ENCODE measurements around the gene POLRMT.
"Not testable (repeated sequence)": the region's sequence is repeated elsewhere in the genome, so short reads cannot be mapped to it uniquely, and the experiment has no call there.

The POLRMT gene

DNA sequence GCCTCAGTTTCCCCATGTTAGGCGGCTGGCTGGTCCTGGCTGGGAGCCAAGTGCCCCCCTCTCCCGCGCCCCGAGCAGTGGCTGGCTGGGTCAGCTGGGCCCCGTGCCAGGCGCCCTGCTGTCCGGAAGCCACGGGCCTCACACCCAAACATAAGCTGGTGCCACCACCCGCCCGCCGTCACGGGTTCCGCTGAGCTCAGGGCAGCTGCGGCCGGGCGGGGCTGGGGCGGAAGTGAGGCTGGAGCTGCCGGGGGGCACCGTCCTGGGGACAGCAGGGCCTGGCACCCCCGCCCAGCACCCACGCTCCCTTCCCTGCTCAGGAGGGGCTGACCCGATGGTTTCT lies 24.4 kb downstream of the POLRMT start:
- no peak for DNase-seq

DNA sequence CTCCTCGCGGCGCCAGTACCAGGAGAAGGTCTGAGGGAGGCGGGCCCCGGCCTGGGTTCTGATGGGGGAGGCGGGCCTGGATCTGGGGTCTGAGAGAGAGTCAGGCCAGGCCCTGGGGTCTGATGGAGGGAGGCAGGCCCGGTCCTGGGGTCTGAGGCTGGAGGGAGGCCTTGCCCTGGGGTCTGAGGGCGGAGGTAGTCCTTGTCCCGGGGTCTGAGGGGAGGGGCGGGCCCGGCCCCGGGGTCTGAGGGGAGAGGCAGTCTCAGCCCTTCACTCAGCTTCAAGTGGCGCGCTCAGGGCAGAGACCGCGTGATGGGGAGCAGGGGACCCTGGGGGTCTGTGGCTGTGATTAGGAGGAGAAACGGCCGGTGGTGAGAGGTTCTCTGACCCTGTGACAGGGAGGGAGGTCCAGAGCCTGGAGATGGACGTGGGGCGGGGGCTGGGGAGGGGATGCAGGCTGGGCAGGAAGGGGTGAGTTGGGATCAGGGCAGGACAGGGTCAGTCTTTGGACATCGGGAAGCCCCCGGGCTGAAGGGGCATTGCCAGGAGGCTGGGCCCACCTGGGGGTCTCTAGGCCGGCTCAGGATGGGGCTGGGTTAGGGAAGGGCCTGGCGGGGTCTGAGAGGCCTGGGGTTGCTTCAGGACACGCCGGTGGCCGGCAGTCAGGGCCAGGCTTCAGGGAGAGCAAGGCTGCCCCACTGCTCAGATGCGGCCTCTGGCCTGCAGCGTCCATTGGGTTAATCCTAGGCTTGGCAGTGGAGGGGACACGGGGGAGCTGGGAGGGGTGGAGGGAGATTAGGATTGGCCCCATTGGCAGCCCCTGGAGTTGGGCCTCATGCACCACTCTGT lies 25.0 kb downstream of the POLRMT start:
- no peak for DNase-seq

DNA sequence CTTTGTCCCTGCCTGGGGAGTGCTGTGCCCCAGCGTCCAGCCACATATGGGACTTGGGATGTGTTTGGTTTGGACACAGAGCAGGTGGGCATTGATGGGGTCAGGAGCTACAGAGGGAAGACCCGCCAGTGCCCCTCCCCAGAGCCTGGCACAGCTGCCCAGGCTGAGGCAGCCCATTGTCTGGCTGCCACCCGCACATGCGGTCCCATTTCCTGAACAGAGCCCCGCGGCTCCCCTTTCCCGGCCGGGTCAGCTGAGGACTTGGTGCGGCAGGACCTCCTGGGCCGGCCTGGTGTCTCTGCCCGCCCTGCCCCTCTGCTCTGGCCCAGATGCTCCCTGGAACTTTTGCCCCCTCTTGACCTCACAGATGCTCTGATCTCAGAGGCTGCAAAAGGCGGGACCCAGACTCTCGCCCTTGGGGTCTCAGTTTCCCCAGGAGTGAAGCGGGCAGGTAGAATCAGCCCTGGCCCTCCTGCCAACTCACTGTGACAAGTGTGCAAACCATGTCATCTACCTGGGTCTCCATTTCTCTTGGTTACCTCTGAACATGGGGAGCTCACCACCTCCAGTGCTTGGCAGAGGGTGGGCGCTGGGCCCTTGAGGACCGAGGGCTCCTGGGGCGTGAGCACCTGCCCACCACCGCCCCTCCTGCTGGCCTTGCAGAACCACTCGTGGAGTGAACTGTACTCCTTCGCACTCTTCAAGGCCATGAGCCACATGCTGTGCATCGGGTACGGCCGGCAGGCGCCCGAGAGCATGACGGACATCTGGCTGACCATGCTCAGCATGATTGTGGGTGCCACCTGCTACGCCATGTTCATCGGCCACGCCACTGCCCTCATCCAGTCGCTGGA lies 25.8 kb downstream of the POLRMT start:
- DNase-seq, result no peak

DNA sequence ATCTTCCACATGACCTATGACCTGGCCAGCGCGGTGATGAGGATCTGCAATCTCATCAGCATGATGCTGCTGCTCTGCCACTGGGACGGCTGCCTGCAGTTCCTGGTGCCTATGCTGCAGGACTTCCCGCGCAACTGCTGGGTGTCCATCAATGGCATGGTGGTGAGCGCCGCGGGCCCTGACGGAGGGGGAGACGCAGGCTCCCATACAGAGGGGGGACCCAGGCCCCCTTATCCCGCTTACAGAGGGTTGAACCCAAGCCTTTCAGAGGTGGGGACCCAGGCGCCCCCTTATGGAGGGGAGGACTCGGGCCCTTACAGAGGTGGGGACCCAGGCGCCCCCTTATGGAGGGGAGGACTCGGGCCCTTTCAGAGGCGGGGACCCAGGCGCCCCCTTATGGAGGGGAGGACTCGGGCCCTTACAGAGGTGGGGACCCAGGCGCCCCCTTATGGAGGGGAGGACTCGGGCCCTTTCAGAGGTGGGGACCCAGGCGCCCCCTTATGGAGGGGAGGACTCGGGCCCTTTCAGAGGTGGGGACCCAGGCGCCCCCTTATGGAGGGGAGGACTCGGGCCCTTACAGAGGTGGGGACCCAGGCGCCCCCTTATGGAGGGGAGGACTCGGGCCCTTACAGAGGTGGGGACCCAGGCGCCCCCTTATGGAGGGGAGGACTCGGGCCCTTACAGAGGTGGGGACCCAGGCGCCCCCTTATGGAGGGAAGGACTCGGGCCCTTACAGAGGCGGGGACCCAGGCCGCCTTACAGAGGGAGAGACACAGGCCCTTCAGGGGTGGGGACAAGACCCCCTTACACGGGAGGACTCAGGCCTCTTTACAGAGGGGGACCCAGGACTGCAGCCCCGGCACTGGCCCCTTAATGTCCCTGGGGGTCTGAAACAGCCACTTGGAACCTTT lies 28.0 kb downstream of the POLRMT start:
- peak; percentile 57 for DNase-seq

DNA sequence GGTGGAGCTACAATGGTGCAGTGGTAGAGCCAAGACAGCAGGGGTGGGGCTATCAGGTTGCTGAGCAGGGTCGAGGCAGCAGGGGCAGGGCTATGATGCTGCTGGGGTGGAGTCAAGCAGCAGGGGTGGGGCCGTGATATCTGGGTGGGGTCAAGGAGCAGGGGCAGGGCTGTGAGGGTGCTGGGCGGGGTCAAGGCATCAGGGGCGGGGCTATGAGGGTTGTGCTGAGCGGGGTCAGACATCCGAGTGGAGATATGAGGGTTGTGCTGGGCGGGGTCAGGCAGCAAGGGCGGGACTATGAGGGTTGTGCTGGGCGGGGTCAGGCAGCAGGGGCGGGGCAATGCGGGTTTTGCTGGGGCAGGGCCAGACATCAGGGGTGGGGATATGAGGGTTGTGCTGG lies 29.0 kb downstream of the POLRMT start:
- peak; percentile 60 for DNase-seq

DNA sequence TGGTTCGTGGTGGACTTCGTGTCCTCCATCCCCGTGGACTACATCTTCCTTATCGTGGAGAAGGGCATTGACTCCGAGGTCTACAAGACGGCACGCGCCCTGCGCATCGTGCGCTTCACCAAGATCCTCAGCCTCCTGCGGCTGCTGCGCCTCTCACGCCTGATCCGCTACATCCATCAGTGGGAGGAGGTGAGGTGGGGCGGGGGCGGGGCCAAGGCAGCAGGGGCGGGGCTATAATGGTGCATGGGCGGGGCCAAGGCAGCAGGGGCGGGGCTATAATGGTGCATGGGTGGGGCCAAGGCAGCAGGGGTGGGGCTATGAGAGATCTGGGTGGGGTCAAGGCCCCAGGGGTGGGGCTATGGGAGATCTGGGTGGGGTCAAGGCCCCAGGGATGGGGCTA lies 29.6 kb downstream of the POLRMT start:
- DNase-seq, result not testable (repeated sequence)

DNA sequence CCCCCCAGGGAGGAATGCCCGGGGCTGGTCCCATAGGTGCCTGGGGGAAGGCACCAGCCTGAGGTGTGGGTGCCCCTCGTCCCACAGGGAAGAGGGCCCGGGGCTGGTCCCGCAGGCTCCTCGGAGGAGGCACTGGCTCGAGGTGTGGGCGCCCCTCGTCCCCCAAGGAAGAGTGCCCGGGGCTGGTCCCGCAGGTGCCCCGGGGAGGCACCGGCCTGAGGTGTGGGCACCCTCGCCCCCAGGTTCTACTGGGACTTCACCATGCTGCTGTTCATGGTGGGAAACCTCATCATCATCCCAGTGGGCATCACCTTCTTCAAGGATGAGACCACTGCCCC lies 30.1 kb downstream of the POLRMT start:
- DNase-seq, result not testable (repeated sequence)

DNA sequence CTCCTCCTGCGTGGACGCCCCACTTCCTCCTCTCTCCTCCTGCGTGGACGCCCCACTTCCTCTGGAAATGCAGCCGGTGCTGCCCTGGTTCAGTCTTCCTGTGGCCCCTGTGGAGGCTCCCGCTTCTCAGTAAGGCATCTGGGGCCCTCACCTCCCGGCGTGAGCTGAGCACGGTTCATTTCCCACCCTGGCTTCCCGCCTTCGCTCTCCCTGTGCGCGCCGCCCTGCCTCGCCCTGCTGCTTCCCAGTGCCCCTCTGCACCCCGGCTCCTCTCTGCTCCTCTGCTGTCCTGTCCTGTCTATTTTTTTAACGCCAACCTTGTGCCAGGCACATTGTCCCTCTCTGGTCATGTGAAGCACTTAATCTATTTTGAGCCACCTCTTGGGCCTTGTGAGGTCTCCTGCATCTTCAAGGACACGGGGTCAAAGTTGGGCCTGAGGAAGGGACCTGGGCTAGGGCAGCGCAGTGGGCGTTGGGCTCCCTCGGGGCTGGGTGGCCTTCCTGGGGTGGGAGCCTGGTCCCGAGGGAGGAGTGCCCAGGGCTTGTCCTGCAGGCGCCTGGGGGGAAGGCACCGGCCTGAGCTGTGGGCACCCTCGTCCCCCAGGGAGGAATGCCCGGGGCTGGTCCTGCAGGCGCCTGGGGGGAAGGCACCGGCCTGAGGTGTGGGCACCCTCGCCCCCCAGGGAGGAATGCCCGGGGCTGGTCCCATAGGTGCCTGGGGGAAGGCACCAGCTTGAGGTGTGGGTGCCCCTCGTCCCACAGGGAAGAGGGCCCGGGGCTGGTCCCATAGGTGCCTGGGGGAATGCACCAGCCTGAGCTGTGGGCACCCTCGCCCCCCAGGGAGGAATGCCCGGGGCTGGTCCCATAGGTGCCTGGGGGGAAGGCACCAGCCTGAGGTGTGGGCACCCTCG lies 30.7 kb downstream of the POLRMT start:
- no peak for DNase-seq

DNA sequence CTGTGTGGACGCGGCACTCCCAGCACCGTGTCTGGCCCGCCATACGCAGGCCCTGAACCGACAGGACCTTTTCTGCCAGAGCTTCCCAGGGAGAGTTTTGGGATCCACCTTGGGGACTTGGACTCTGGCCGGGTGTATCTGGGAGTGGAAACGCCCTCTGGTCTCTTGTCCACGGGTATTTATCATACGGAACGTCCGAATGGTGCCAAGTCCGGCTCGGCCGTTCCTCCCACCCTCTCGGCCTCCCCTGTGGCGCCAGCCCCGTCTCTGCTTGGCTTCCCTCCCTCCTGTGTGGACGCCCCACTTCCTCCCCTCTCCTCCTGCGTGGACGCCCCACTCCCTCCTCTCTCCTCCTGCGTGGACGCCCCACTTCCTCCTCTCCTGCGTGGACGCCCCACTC lies 31.5 kb downstream of the POLRMT start:
- no peak for DNase-seq

DNA sequence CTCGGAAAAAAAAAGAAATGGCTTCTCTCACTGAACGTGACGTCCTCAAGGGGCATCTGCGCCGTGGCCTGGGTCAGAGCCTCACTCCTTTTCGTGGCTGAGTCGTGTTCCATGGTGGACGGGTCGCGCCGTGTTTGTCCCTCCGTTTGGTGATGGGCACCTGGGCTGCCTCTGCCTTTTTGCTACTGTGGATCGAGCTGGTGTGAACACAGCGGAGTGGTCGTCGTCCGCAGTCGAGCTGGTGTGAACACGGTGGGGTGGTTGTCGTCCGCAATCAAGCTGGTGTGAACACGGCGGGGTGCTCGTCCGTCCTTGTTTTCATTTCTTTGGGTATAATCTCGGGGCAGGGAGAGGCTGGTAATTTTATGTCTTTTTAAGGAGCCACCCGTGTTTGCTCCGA lies 32.0 kb downstream of the POLRMT start:
- DNase-seq, result no peak

DNA sequence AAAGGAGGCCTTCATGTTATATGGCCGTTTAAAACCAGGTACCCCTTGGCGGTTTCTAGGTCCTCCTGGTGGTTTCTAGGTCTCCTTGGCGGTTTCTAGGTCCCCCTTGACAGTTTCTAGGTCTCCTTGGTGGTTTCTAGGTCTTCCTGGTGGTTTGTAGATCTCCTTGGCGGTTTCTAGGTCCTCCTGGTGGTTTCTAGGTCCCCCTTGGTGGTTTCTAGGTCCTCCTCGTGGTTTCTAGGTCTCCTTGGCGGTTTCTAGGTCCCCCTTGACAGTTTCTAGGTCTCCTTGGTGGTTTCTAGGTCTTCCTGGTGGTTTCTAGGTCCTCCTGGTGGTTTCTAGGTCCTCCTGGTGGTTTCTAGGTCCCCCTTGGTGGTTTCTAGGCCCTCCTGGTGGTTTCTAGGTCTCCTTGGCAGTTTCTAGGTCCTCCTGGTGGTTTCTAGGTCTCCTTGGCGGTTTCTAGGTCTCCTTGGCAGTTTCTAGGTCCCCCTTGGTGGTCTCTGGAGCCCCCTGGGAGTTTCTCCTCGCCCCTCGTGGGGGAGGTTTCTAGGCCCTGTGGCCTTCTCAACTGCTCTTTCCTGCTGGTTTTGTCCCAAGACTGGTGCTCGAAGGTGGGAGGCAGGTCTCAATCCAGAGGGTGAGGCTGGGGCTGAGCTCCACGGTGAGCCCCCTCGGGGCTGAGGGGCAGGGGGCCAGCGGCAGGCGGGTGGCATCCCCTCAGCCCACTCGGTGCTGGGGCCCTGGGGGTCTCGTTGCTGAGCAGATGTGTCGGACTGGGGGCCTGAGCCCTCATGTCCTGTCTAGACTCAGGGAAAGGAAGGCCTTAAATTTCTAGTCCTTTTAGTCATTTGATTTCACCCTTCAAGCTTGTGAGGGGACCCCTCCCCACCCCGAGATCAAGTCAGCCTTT lies 35.7 kb downstream of the POLRMT start:
- DNase-seq, result no peak

DNA sequence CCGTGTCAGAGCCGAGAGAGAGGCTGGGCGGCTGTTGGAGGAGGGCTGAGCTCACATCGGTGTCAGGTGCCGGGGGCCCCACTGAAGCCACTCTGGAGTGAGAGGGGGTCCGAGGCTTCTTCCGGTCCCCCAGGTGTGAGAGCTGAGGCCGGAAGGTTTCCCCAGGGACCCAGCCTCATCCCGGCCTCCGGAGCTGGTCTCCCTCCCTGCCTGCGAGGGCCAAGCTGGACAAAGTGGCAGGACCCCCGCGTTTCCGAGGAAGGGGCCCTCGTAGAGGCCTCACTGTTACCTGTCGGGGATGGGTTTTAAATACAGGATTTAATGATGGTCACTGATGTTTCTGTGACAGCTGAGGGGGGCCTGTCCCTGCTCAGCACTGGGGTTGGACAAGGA lies 37.1 kb downstream of the POLRMT start:
- DNase-seq, result no peak

DNA sequence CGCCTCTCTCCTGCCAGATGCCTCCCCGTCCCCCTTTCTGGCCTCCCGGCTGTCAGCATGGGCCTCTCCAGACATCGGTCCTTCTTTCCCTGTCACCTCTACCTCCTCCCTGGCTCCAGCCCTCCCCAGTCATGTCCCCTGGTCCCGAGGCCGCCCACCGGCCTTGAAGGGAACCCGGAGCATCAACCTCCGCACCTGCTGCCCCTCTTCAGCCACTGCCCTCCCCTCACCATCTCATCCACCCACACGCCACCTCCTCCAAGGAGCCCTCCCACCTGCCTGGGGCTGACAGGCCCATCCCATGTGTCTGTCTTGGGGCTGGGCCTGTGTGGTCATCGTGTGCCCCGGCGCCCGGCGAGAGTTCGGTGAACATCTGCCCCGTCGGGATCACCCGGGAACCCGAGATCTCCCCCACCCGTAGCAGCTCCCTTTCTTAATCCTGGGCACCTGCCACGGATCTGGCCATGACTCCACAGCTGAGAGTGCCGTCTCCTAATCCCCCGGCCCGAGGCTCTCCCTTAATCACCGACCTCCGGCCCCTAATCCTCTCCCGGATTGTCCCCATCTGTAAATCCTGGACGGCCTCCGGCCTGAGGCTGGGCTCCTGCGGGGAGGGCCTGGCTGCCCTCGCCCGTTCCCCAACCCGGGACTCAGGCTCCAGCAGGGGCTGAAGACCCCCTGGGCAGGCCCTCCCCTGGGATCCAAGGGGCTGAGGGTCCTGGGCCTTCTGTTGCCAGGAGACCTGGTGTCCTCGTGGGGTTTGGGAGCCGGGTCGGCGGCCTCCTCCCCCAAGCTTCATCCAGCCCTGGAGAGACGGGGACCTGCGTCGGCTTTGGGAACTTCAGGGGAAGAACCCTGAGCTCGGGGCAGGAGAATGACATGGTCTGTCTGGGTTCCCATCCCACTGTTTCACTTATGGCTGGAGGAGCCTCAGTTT lies 37.7 kb downstream of the POLRMT start:
- no peak for DNase-seq

DNA sequence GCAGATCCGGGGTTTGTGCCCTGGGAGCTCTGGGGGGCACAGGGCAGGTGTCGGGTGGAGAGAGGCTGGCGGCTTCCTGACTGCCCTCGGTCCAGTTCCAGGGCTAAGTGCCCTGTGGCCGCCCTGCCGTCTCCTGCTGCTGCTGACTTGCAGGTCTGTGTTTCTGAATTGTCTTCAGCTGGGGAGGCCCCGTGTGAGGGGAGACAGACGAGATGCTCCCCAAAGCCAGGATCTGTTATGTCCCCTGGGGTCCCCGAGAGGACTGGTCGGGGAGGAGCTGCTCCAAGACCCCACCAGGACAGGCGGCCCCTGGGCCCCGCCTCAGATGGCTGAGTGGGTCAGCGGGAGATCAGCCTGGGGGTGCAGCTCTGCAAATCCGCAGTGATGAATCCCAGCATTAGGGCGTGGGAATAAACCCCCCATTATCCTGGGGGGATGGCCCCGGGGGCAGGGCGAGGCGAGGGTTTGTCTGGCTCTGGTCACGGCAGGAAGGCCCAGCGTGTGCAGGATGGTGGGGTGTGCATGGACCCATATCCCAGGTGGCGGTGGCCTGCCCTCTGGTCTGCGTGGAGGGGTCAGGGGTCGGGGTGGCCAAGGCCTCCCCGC lies 39.0 kb downstream of the POLRMT start:
- DNase-seq, result no peak

DNA sequence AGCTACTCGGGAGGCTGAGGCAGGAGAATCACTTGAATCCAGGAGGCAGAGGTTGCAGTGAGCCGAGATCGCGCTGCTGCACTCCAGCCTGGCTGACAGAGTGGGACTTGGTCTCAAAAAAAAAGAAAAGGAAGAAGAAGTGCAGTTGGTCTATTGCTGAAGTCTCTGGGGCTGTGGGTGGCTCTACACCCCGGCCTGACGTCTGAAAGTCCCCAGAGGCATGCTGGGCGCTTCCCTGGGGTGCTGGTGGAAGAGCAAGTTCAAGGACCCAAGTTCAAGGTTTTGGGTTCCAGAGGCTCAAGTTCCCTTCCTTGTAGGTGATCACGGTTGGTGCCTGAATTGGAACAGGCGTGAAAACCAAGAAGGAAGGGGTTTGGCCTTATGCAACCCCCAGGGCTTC lies 39.8 kb downstream of the POLRMT start:
- DNase-seq, result no peak

DNA sequence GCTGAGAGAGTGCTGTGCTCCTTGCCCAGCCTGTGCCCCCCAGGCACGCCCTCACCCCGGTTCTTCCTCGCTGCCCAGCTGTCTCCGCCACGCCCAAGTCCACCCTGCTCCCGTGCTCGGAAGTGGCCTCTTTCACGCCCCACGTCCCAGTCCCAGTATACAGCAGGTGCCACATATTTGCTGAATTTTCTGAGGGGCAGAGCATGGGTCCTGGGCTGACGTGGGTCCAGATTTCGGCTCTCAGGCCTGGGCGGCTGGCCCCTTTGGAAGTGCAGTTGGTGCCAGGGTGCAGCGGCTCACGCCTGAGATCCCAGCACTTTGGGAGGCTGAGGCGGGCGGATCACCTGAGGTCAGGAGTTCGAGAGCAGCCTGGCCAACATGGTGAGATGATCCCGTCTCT lies 40.3 kb downstream of the POLRMT start:
- no peak for DNase-seq

DNA sequence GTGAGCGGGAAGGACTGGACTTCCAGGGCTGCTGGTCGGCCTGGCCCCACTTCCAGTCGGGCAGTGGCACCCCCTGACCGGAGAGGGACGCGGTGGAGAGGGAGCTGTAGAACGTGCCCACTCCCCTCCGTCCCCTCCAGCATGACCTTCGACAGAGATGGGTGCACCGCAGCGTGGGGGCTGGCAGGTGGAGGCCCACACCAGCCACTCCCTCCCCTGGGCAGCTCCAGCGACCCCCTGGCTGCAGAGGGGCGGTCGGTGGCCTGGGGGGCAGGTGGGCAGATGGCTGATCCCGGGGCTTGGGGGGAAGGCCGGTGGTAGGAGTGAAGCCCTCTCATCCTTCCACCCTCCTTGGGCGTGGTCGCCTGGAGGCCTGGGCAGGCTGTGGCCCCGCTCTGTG lies 41.2 kb downstream of the POLRMT start:
- no peak for DNase-seq

DNA sequence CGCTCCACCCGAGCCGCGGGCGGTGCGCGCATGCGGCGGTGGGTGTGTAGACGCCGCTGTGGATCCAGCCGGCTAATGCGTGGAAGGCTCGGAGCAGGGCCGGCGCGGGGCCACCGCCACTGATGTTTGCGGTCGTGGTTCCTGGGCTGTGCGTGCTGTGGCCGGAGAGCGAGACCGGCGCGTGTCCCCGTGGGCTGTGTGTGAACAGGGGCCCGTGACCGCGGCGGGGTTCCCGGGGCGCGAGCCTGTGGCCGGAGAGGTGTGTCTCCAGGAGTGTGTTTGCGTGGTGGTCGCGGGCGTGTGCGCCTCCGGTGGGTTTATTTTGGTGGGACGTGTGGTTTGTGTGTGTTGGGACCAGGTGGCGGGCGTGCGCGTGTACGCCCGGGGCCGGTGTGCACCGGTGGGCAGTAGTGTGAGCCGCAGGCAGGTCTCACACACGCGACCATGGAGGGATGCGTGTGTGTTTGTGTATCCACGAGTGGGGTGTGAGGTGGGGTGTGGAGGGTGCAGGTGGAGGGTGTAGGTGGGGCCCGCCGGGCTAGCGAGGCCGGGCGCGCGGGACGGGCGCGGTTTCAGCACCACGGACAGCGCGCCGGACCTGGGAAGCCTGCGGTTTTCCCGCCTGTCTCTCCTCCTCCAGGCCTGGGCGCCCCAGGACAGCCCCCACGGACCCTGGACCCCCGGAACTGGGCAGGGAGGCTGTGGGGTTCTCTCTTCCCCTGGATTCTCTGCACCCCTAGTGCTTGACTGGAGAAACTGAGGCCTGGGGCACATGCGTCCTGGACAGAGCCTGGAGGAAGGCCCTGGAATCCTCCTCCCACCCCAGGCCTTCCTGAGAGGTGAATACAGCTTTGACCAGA lies 42.0 kb downstream of the POLRMT start:
- DNase-seq, result no peak

DNA sequence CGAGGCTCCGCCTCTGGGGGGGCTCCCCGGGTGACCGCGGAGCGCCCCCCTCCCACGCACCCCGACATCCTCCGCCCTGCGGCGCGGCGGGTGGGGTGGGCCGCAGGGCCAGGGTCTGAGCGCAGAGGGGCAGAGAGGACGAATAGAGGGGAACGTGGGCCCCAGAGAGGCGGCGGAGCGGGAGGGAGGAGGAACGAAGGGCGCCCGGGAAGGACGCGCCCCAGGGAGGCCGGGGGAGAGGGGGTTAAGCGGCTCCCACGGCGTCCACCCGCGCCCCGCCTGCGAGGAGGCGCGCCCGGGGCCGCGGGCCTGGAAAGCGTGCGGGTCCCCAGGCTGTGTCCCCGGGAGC lies 42.6 kb downstream of the POLRMT start:
- no peak for DNase-seq
